HG03460 (cell line): Measurements from ENCODE around the gene TMEM59.

Experiments used
- ATAC-seq: cut with Tn5 transposase; IDR thresholded peaks from one replicate; pipeline ENCODE4 v1.9.1; 2021; ENCODE audit not compliant: unreplicated experiment

TMEM59 gene

DNA sequence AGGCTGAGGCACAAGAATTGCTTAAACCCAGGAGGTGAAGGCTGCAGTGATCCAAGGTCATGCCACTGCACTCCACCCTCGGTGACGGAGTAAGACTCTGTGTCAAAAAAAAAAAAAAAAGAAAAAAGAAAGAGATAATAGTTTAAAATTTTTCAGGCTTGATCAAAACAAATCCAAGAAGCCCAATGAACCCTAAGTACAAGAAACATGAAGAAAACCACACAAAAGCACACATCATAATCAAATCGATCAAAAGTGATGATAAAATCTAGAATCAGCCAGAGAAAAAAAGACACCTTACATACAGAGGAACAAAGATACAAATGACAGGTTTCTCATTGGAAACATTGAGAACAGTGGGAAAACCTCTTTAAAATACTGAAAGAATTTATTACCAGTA lies 66.5 kb downstream of the TMEM59 start:
- ATAC-seq = no peak

DNA sequence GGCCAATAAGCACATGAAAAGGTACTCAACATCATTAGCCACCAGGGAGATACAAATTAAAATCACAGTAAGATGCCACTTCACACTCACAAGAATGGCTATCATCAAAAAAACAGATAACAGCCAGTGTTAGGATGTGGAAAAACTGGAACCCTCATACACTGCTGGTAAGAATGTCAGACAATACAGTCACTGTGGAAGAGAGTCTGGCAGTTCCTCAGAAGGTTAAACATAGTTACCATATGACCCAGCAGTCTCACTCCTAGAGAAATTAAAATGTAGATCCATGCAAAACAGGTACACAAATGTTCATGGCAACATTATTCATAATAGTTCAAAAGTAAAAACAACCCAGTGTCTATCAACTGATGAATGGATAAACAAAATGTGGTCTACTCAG lies 68.3 kb downstream of the TMEM59 start:
- no peak for ATAC-seq

- ATAC-seq = no peak
These were observed 70.3 kb downstream of the TMEM59 start for GRCh38 chr1:53982763-53983104.

- no peak for ATAC-seq
These were observed 70.8 kb downstream of the TMEM59 start for GRCh38 chr1:53982034-53982762.

DNA sequence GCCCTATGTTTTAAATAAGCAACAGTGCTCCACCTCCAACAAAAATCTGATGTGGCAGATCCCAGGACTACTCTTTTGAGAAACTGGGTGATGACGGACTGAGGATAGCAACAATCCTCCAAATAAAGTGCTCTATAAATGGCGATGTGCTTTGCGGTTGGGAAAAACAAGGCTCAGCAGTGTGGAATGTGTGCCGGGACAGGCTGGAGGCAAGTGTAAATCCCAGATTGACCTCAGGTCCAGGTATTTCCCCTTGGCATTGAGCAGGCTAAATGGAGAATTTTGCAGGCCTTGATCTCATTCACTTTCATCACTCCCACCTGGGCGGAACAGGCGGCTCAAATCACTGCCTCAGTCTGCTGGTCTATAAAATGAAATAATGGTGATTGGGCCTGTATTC lies 71.8 kb downstream of the TMEM59 start:
- ATAC-seq = no peak

DNA sequence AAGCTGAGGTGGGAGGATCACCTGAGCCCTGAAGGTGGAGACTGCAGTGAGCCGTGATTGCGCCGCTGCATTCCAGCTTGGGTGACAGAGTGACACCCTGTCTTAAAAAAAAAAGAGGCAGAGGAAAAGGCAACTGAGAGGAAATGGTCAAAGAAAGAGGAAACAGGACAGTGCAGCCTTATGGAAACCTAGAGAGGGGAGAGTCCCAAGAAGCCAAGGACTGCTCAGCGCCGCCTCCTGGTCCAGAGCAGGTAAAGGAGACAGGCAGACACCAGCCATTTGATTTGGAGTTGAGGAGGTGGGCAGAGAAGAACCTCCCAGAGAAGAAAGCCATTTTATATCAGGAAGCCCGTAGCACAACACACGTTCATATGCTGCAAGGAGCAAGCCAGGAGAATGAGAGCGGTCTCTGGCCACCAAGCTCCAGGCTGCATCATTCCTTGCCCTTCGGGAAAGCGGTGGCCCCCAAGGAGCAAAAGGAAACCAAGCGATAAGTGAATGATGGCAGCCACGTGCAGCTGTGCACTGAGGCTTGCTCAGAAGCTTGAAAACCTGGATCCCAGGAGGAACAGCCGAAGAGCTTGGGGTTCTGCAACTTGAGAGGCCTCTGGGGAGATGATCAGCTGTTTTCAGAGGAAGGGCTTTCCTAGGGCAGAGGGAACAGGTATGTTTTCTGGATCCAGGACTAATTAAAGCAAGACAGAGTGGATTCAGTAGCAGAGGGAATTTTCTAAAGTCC lies 73.1 kb downstream of the TMEM59 start:
- ATAC-seq = no peak
